GM08714 (cell line): ENCODE data around the gene RNF41.

Experiments used
- H3K4me3 ChIP-seq: fragments of 200-500 bp; sonication (Bioruptor generic); 2 replicates; pipeline ENCODE4 v1.5.1; 2014; ENCODE audit warnings: mild to moderate bottlenecking, low read length, inconsistent platforms
- ZNF274 ChIP-seq: IDR thresholded peaks from 2 replicates; pipeline ENCODE4 v1.6.1; 2012; ENCODE audit warnings: mild to moderate bottlenecking, low read depth, low read length

The RNF41 gene

DNA sequence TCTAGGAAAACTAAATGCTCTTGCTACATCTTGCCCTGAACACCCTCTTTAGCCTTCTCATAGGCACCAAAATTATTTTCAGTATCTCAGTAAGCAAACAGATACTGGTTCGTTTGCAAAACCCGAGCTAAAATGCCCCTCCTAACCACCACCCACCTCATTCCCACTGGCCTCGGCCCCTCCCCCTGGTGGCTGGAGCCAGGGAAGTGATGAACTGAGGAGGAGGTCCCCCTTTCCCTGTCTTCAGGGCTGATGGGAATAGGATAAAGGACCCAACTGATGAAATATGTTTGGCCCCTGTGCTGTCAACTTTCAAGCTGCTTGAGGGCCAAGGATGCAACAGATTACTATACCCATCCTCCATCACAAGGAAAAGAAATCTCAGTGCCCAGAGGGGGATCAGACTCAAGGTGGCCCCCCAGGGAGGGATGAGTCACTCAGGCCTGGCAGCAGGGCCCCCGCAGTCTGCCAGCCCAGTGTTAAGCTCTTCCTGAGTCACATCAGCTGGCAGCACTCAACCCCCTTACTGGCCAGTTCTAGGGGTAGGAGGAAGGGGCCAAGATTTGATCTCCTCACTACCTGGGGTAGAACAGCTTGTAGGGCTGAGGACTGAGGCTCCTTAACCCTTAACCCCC, 34.7 kb upstream of the RNF41 start:
- TF ChIP-seq ZNF274 = no peak
- no peak overlapping the region for H3K4me3 ChIP-seq

GRCh38 chr12:56255671-56256070, 33.9 kb upstream of the RNF41 start:
- no peak overlapping the region for H3K4me3 ChIP-seq
- no peak for TF ChIP-seq ZNF274

DNA sequence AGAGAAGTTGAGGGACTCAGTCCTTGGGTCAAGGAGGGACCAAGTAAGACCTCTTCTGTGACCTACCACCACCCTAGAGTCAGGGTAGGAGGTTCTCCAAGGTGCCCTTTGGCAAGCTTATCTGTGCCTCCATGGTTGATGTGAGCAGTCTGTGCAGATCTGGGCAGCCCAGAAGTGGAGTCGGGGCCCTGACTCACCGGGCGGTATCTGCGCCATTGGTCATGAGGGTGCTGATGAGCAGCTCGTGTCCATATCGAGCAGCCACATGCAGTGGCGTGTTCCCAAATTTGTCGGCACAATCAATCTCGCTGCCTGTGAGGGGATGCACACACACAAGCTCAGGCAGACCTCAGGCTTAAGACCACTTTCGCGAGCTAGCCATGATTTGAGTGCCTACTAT, 31.4 kb upstream of the RNF41 start:
- H3K4me3 ChIP-seq = no peak overlapping the region
- TF ChIP-seq ZNF274 = no peak

- no peak overlapping the region for H3K4me3 ChIP-seq
Measured at GRCh38 chr12:56252649-56253048, 30.9 kb upstream of the RNF41 start.

GRCh38 chr12:56248711-56249110, 27.0 kb upstream of the RNF41 start:
- no peak for TF ChIP-seq ZNF274
- no peak overlapping the region for H3K4me3 ChIP-seq

More at GRCh38 chr12:56252649-56253048, 30.9 kb upstream of the RNF41 start:
- no peak for TF ChIP-seq ZNF274

GRCh38 chr12:56247923-56248322, 26.2 kb upstream of the RNF41 start:
- no peak overlapping the region for H3K4me3 ChIP-seq
- TF ChIP-seq ZNF274 = no peak

DNA sequence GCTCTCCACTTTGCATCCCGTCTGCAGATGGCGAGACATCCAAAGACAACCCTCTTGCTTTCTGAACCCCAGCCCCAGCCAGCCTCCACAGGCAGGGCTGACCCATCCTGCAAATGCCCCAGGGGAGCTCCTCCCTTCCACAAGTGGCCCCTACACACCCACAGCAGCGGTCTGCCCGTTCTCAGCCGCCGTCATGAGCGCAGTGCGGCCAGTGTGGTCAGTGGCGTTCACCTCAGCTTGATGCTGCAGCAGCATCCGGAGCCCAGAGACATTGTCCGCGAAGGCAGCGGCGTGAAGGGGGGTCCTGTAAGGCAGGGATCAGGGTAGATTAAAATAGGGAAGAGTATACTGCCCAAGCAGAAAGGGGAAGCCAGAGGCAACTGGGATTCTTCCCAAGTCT, 22.8 kb upstream of the RNF41 start:
- H3K4me3 ChIP-seq = no peak overlapping the region
- no peak for TF ChIP-seq ZNF274

DNA sequence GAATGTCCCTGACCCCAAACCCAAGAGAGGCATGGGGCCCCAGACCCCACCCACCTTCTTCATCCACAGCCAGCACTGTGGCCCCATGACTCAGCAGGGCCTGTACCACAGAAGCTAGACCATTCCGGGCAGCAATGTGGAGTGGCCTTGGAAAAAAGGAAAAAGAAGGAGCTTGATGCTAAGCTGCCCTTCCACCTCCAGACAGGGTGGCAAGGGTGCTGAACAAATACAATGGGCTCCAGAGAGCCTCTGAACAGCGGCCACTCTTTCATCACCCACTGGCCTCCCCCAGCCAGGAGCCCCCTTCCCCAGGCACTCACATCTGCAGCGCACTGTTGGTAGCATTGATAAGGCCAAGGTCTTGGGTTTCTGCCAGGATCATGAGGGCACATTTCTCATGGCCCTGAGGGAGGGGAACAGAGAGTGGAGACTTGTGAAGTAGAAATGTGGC, 22.0 kb upstream of the RNF41 start:
- no peak overlapping the region for H3K4me3 ChIP-seq
- no peak for TF ChIP-seq ZNF274

DNA sequence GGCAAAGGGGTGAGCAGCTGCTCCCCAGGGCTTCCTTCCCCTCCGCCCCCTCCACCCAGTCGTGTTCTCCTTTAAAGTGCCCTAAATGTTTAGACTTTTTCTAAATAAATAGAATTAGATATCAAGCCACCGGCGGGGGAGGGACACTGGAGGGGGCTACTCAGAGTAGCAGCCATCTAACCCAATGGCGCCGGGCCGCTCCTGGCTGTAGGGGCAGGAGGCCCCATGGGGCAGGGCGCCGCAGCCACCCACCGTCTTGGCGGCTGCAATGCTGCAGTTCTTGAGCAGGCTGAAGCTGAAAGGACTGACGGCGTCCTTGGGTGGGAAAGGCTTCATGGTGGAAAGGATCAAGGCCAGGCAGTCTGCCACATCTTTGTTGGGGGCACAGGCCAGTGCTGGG, 21.3 kb upstream of the RNF41 start:
- TF ChIP-seq ZNF274 = no peak

DNA sequence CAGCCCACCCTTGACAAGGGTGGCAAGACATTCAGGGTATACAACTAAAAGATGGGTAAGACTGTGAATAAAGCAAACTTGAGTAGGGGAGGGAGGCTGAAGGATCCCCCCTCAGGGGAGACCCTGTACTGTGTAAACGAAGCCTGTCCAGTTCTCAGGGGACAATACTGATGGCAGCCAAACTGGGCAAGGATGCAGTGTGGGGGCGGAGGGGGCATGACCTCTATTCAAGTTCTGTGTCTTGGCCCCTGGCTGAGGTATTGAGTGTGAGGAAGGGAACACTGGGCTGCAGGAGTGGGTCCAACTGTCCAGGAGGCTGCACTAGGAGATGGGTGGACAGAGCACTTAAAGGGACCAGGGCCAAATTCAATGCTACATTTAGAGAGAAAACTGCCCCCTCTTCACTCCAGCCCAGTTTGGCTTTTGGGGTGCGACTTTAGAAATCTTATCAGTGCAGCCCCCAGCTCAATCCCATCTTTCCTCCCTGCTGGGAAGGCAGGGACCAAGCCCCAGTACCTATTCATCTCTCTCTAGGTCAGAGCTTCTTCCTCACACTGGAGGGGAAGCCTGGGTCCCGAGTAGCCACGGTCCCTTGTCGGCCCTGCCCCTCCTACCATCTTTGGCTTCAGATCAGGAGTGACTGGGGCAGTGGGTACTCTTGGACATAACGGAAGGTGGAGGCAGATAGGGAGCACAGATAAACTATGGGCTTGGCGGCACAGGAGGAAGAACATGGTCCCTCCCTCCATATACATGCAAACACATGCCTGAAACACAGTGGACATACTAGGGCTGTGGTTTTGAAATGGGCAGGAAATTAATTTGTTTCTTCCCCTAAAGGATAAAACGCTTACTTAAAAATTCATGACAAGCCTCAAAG, 19.9 kb upstream of the RNF41 start:
- no peak overlapping the region for H3K4me3 ChIP-seq
- no peak for TF ChIP-seq ZNF274

More for the DNA sequence above, 21.3 kb upstream of the RNF41 start:
- H3K4me3 ChIP-seq = no peak overlapping the region

- no peak overlapping the region for H3K4me3 ChIP-seq
- TF ChIP-seq ZNF274 = no peak
Measured at GRCh38 chr12:56237552-56237951, 15.8 kb upstream of the RNF41 start.

- TF ChIP-seq ZNF274 = no peak
- no peak overlapping the region for H3K4me3 ChIP-seq
Measured at GRCh38 chr12:56236985-56237384, 15.3 kb upstream of the RNF41 start.

GRCh38 chr12:56236091-56236490, 14.4 kb upstream of the RNF41 start:
- TF ChIP-seq ZNF274 = no peak
- no peak overlapping the region for H3K4me3 ChIP-seq

DNA sequence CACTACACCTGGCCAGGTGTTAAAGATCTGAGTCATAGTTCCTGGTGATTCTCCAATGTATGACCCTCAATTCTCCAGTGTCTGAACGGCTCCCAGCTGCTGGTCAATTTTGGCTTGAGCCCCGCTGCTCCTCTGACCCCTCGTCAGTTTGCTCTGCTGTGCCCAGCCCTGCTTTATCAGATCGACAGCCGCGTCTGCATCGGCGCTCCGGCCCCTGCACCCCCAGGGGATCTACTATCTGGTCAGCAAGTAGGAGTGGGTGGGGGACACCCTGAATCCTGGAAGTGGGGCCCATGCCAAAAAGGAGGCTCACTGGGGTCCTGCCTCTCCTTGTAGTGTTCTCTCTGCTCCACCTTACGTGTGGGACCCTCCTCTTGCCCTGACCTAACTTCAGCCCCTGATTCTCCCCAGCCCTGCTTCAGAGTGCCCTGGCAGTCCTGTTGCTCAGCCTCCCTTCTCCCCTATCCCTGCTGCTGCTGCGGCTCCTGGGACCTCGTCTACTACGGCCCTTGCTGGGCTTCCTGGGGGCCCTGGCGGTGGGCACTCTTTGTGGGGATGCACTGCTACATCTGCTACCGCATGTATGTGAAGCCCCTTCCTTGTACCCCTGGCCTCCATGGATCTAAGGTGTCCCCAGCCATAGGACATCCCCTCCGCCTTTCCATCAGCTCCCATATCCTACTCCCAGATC, 13.2 kb upstream of the RNF41 start:
- TF ChIP-seq ZNF274 = no peak

GRCh38 chr12:56231184-56231582, 9.5 kb upstream of the RNF41 start:
- TF ChIP-seq ZNF274 = no peak
- no peak overlapping the region for H3K4me3 ChIP-seq

More for the DNA sequence above, 13.2 kb upstream of the RNF41 start:
- H3K4me3 ChIP-seq = no peak overlapping the region
